Measurements from ENCODE around the gene TAS2R10.

DNA sequence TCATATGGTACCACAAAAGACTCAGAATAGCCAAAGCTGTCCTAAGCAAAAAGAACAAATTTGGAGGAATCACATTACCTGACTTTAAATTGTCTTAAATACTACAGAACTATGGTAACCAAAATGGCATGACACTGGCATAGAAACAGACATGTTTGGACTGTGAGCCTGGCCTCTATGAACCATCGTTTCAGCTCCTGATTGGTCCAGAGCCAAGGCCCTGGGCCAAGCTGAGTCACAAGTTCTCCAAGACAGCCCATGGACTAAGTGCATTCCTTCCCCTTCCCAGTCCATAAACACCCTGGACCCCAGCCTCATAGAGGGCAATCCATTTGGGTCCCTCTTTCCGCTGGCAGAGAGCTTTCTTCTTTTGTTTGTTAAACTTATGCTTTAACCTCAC, 35.2 kb upstream of the TAS2R10 start:
- TF ChIP-seq, protein P1, sequence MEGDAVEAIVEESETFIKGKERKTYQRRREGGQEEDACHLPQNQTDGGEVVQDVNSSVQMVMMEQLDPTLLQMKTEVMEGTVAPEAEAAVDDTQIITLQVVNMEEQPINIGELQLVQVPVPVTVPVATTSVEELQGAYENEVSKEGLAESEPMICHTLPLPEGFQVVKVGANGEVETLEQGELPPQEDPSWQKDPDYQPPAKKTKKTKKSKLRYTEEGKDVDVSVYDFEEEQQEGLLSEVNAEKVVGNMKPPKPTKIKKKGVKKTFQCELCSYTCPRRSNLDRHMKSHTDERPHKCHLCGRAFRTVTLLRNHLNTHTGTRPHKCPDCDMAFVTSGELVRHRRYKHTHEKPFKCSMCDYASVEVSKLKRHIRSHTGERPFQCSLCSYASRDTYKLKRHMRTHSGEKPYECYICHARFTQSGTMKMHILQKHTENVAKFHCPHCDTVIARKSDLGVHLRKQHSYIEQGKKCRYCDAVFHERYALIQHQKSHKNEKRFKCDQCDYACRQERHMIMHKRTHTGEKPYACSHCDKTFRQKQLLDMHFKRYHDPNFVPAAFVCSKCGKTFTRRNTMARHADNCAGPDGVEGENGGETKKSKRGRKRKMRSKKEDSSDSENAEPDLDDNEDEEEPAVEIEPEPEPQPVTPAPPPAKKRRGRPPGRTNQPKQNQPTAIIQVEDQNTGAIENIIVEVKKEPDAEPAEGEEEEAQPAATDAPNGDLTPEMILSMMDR (IDR thresholded peaks at IDR 0.05 in 4 of 5, conservative IDR thresholded peaks at IDR 0.05 in 1 of 5), result no peak
- no peak for TF ChIP-seq POLR2A (IDR thresholded peaks at IDR 0.05)
